OCI-LY3 (cell line): Measurements from ENCODE around the gene GRAP2.

ENCODE experiments used
- EZH2phosphoT487 ChIP-seq: fragments of 200-600 bp; shearing (Covaris generic); IDR thresholded peaks from 2 replicates; pipeline ENCODE4 v1.6.1; 2018; ENCODE audit warnings: antibody characterized with exemption, mixed run types, low read depth
- TF ChIP-seq, protein P1 (sequence below): fragments of 200-600, 300-600 bp; sonication (generic); IDR thresholded peaks from 2 replicates; pipeline ENCODE4 v1.5.1; 2014; ENCODE audit warnings: antibody characterized with exemption, low read length, low read depth

DNA sequence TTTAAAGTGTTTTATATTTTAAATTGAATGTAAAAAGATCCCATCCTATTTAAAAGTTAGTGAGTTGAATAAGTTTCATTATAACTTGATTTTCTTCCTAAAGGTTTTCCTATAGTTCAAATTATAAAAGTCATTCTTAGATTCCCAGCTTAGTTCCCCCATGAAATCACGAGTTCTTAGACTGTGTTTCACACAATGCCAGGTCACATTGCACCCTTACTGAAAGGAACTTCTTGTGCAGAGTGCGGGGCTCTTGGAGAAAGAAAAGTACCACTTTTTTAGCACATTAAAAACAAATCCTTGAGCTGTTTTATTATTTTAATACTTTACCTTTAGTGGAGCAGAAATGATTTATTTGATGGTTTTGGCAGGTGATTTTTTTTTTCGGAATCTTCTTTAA is 15.6 kb downstream of the GRAP2 start:
- no peak for TF ChIP-seq EZH2phosphoT487
- TF ChIP-seq, protein P1, sequence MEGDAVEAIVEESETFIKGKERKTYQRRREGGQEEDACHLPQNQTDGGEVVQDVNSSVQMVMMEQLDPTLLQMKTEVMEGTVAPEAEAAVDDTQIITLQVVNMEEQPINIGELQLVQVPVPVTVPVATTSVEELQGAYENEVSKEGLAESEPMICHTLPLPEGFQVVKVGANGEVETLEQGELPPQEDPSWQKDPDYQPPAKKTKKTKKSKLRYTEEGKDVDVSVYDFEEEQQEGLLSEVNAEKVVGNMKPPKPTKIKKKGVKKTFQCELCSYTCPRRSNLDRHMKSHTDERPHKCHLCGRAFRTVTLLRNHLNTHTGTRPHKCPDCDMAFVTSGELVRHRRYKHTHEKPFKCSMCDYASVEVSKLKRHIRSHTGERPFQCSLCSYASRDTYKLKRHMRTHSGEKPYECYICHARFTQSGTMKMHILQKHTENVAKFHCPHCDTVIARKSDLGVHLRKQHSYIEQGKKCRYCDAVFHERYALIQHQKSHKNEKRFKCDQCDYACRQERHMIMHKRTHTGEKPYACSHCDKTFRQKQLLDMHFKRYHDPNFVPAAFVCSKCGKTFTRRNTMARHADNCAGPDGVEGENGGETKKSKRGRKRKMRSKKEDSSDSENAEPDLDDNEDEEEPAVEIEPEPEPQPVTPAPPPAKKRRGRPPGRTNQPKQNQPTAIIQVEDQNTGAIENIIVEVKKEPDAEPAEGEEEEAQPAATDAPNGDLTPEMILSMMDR: no peak
